ENCODE results near the gene CATSPERE.
"Not testable (repeated sequence)": the region's sequence is repeated elsewhere in the genome, so short reads cannot be mapped to it uniquely, and the experiment has no call there.

CATSPERE gene

DNA sequence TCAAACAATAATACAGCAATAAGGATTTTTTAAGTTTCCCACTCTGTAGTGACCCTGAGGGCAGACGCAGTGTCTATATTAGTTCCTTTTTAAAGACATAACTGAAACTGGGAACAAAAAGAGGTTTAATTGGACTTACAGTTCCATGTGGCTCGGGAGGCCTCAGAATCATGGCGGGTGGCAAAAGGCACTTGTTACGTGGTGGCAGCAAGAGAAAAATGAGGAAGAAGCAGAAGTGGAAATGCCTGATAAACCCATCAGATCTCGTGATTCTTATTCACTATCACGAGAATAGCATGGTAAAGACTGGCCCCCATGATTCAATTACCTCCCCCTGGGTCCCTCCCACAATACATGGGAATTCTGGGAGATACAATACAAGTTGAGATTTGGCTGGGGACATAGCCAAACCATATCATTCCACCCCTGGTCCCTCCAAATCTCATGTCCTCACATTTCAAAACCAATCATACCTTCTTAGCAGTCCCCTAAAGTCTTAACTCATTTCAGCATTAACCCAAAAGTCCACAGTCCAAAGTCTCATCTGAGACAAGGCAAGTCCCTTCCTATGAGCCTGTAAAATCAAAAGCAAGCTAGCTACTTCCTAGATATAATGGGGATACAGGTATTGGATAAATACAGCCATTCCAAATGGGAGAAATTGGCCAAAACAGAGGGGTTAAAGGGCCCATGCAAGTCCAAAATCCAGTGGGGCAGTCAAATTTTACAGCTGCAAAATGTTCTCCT is 205.8 kb downstream of the CATSPERE start:
- not testable (repeated sequence) for DNase-seq

DNA sequence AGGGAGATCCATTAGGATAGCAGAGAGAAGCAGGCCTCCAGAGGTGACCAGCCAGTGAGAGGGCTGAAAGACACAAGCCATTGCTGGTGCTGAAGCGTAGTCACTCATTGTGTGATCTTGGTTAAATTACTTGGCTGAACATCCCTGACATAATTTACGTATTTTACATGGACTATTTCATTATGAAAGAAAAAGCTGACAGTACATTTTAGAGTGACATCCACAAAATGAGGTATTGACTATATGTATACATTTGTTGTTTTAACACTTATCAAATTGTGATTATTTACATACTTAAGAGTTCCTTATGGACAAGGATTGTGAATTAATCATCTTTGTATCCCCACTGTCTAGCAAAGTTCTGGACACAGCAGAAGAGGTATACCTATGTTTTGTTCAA is 206.7 kb downstream of the CATSPERE start:
- no peak for DNase-seq

DNA sequence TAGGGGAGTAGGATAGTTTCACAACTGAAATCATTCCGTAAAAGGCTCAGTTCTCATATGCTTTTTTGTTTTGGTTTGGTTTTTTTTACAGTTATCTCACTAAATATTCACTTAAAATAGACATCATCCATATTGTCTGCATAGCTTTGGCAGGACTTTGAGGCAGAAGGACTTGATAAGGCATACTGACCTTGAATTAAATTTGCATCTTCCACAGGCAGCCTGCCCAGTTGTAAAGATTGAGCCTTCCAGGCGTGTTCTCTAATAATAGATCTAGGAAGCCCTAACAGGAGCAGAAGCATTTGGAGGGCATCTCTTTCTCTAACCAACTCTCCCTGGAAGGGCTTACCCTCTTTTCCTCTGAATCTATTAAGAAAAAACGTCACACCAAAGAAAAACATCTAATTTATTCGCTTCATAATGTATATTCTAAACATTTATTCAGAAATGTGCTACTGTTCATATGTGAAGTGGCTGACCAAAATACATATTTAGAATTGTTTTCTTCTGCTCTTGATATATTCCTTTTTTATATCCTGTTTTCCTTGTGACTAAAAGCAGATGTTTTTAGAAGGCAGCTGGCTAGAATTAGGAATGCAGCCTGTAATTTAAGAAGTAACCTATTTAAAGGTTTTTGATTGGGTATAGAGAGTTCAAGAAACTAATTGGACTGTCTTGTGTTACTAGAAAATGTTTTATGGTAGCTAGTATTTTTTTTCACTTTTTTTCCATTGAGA is 212.0 kb downstream of the CATSPERE start:
- no peak for DNase-seq

DNA sequence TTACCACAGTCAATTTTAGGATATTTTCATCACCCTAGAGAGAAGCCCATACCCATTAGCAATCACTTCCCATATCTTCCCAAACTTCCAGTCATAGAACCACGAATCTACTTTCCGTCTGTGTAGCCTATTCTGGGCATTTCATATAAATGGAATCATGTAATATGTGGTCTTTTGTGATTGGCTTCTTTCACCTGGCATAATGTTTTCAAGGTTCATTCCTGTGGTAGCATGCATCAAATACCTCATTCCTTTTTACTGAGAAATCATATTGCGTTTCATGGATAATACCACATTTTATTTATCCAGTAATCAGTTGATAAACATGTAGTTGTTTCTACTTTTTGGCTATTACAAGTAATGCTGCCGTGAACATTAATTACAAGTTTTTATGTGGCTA is 213.4 kb downstream of the CATSPERE start:
- no peak for DNase-seq

DNA sequence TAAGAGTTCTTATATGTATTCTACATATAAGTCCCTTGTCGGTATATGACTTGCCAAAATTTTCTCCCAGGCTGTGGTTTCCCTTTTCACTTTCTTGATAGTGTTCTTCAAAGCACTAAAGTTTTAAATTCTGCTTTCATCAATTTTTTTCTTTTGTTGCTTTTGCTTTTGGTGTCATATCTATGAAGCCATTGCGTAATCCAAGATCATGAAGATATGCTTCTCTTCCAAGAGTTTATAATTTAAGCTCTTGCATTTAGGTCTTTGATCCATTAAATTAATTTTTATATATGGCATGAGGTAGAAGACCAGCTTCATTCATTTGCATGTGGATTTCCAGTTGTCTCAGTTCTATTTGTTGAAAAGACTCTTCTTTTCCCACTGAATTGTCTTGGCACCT is 214.1 kb downstream of the CATSPERE start:
- DNase-seq, result no peak

DNA sequence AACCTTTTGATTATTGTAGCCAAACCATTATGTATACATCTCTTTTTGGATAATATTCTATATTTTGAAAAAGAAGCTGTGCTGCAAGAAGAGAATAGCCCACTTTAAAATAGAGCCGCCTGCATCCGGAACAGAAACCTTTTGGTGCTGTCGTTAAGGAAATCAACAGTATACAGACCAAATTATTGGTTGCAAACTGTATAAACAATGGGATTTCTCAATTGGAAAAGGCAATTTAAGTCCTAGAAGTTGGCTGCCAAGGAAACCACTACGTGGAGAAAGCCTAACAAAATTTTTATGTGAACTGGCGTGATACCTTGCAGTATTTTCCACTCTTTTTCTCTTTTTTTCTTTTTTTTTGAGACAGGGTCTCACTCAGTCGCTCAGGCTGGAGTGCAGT is 217.6 kb downstream of the CATSPERE start:
- DNase-seq, result no peak

DNA sequence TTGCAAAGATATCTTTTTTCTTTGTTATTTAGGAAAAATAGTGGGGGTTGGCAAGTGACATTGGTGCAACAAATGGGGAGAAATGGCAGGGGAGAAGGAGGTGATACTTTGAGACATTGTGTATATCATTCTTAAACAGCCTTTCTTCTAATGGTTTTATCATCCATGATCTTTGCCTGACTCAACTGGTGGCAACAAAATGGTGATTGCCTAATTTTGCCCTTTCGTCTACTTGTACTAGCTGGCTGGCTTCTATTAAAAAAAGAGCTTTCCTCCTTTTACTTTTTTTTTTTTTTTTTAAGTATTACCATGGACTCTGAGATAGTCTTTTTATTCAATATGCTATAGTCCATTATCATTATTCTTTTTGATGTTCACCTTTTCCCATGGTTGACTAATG is 219.6 kb downstream of the CATSPERE start:
- no peak for DNase-seq

DNA sequence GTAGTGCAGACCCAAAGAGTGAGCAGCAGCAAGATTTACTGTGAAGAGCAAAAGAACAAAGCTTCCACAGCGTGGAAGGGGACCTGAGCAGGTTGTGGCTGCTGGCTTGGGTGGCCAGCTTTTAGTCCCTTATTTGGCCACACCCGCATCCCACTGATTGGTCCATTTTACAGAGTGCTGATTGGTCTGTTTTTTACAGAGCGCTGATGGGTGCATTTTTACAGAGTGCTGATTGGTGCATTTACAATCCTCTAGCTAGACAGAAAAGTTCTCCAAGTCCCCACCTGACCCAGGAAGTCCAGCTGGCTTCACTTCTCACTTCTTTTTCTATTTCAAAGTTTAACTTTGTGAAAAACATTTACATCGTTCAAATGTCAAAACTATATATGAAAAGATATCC is 221.0 kb downstream of the CATSPERE start:
- not testable (repeated sequence) for DNase-seq

Data from NCI-H82 (cell line).